WTC11 (cell line): ENCODE data around the gene CDKL2. TPM values are rescaled to one million over a fixed set of nuclear protein-coding genes. Genes with fewer than 3 reads are reported as not detected.

Source experiments
- ATAC-seq: fragments of 200-7000 bp; cut with Tn5 transposase; 2 replicates; pipeline ENCODE4 v1.10.0; 2021; ENCODE audit warnings: mild to moderate bottlenecking, moderate library complexity
- CTCF ChIA-PET: fragments of 300-600 bp; sonication (Branson Sonifier 250); formaldehyde crosslinking; loops from one replicate; lab custom pipeline; 2021; ENCODE audit warnings: antibody characterized with exemption; lab: Charles Lee
- POLR2A ChIA-PET: fragments of 350-600 bp; sonication (Branson Sonifier 250); formaldehyde crosslinking; loops from one replicate; lab custom pipeline; 2021; ENCODE audit warnings: antibody characterized with exemption; lab: Charles Lee
- DNase-seq: peaks from one replicate; pipeline ENCODE4 v3.0.0; 2021; ENCODE audit warnings: low spot score
- H3K27ac Mint-ChIP-seq: 2 replicates; pipeline ENCODE4 v1.8.0; 2021; ENCODE audit warnings: mixed read lengths
- H3K27me3 Mint-ChIP-seq: 2 replicates; pipeline ENCODE4 v1.8.0; 2021; ENCODE audit warnings: low read depth, mild to moderate bottlenecking, moderate library complexity, mixed read lengths
- H3K36me3 Mint-ChIP-seq: 2 replicates; pipeline ENCODE4 v1.8.0; 2021; ENCODE audit warnings: mixed read lengths
- H3K4me1 Mint-ChIP-seq: 2 replicates; pipeline ENCODE4 v1.8.0; 2022; ENCODE audit warnings: mixed read lengths
- H3K4me3 Mint-ChIP-seq: 2 replicates; pipeline ENCODE4 v1.8.0; 2021; ENCODE audit warnings: mild to moderate bottlenecking, moderate library complexity, mixed read lengths
- H3K9me3 Mint-ChIP-seq: 2 replicates; pipeline ENCODE4 v1.8.0; 2021; ENCODE audit warnings: mixed read lengths
- AR ChIP-seq: fragments of 250-450 bp; sonication (Bioruptor Pico); IDR thresholded peaks from 2 replicates; pipeline ENCODE4 v1.9.0; 2021; ENCODE audit warnings: mild to moderate bottlenecking
- CREB1 ChIP-seq: sonication (generic); formaldehyde crosslinking; IDR thresholded peaks from 2 replicates; pipeline ENCODE4 v1.8.0; 2023; ENCODE audit warnings: mild to moderate bottlenecking, missing genetic modification reagents
- CREM ChIP-seq: sonication (generic); formaldehyde crosslinking; IDR thresholded peaks from 2 replicates; pipeline ENCODE4 v1.8.1; 2022; ENCODE audit warnings: mild to moderate bottlenecking, missing genetic modification reagents, moderate library complexity
- ELF4 ChIP-seq: sonication (generic); formaldehyde crosslinking; IDR thresholded peaks from 2 replicates; pipeline ENCODE4 v1.8.1; 2022; ENCODE audit warnings: low read depth, mild to moderate bottlenecking, moderate library complexity, missing genetic modification reagents
- FOXP1 ChIP-seq: sonication (generic); formaldehyde crosslinking; IDR thresholded peaks from 2 replicates; pipeline ENCODE4 v1.8.0; 2022; ENCODE audit warnings: missing genetic modification reagents, mild to moderate bottlenecking, moderate library complexity, borderline replicate concordance
- GTF2I ChIP-seq: fragments of 250-450 bp; sonication (Bioruptor Pico); conservative IDR thresholded peaks from 2 replicates; pipeline ENCODE4 v1.4.0; 2021; ENCODE audit warnings: mild to moderate bottlenecking
- HMGA2 ChIP-seq: fragments of 250-450 bp; sonication (Bioruptor Pico); IDR thresholded peaks from 2 replicates; pipeline ENCODE4 v1.4.0; 2021; ENCODE audit warnings: mild to moderate bottlenecking, moderate library complexity
- IRF2 ChIP-seq: sonication (generic); formaldehyde crosslinking; IDR thresholded peaks from 2 replicates; pipeline ENCODE4 v1.8.0; 2022; ENCODE audit warnings: low read depth, missing genetic modification reagents, borderline replicate concordance
- KAT7 ChIP-seq: sonication (generic); formaldehyde crosslinking; IDR thresholded peaks from 2 replicates; pipeline ENCODE4 v1.8.1; 2023; ENCODE audit warnings: missing genetic modification reagents, mild to moderate bottlenecking, borderline replicate concordance
- MXD4 ChIP-seq: fragments of 250-450 bp; sonication (Bioruptor Pico); IDR thresholded peaks from 2 replicates; pipeline ENCODE4 v1.8.0; 2021; ENCODE audit warnings: mild to moderate bottlenecking, moderate library complexity, borderline replicate concordance
- NFYB ChIP-seq: sonication (generic); formaldehyde crosslinking; conservative IDR thresholded peaks from 2 replicates; pipeline ENCODE4 v1.8.0; 2022; ENCODE audit warnings: low read depth, missing genetic modification reagents
- NR1H2 ChIP-seq: sonication (generic); formaldehyde crosslinking; IDR thresholded peaks from 2 replicates; pipeline ENCODE4 v1.9.0; 2021; ENCODE audit warnings: mild to moderate bottlenecking, moderate library complexity, missing genetic modification reagents
- RORB ChIP-seq: fragments of 250-450 bp; sonication (Bioruptor Pico); IDR thresholded peaks from 2 replicates; pipeline ENCODE4 v1.9.0; 2021; ENCODE audit warnings: mild to moderate bottlenecking
- SMAD4 ChIP-seq: sonication (generic); formaldehyde crosslinking; IDR thresholded peaks from 2 replicates; pipeline ENCODE4 v1.8.0; 2022; ENCODE audit warnings: mild to moderate bottlenecking, missing genetic modification reagents
- ZNF121 ChIP-seq: sonication (generic); formaldehyde crosslinking; IDR thresholded peaks from 2 replicates; pipeline ENCODE4 v1.8.0; 2023; ENCODE audit warnings: missing genetic modification reagents
- ZNF396 ChIP-seq: fragments of 250-450 bp; sonication (Bioruptor Pico); IDR thresholded peaks from 2 replicates; pipeline ENCODE4 v1.8.0; 2021; ENCODE audit warnings: mild to moderate bottlenecking, moderate library complexity, borderline replicate concordance
- ZNF671 ChIP-seq: fragments of 250-450 bp; sonication (Bioruptor Pico); IDR thresholded peaks from 2 replicates; pipeline ENCODE4 v1.8.0; 2021; ENCODE audit warnings: mild to moderate bottlenecking
- total RNA-seq: library from RNA; stranded (reverse); gene quantifications from 3 replicates; pipeline ENCODE4 v1.2.3, GENCODE V29; 2021
- TF ChIP-seq, protein P1 (sequence below): fragments of 250-450 bp; sonication (Bioruptor Pico); IDR thresholded peaks from 2 replicates; pipeline ENCODE4 v1.9.0; 2021; ENCODE audit warnings: moderate library complexity, mild to moderate bottlenecking, inconsistent platforms, borderline replicate concordance
- TF ChIP-seq, protein P2 (sequence below): sonication (generic); formaldehyde crosslinking; conservative IDR thresholded peaks from 2 replicates; pipeline ENCODE4 v1.8.1; 2022; ENCODE audit warnings: mild to moderate bottlenecking, missing genetic modification reagents
- TF ChIP-seq, protein P3 (sequence below): sonication (generic); formaldehyde crosslinking; IDR thresholded peaks from 2 replicates; pipeline ENCODE4 v1.8.0; 2023; ENCODE audit warnings: missing genetic modification reagents, mild to moderate bottlenecking, borderline replicate concordance

CDKL2 gene
- total RNA-seq, 1 experiment from 2014 or later, result 1.7 TPM

GRCh38 chr4:75593393-75593792, 36.9 kb downstream of the CDKL2 start (continued):
- no peak for TF ChIP-seq ELF4 (CRISPR knock-in tag)

GRCh38 chr4:75584067-75584466, 46.3 kb downstream of the CDKL2 start:
- Mint-ChIP-seq H3K4me3 (no peak overlapping the region), H3K36me3 (no peaks in the 10 kb centered on the region), H3K4me1 (no peaks in the 10 kb centered on the region), H3K27ac (no peak overlapping the region), H3K9me3 (peaks cover 39% of the 10 kb centered on the region), H3K27me3 (no peaks in the 10 kb centered on the region)
- TF ChIP-seq HMGA2 (CRISPR knock-in tag), result no peak
- TF ChIP-seq NFYB (CRISPR knock-in tag), result no peak
- no peak for TF ChIP-seq RORB (CRISPR knock-in tag)
- no peak for TF ChIP-seq NR1H2 (CRISPR knock-in tag)
- TF ChIP-seq ZNF671 (CRISPR knock-in tag), result no peak
- TF ChIP-seq IRF2 (CRISPR knock-in tag), result no peak
- no peak for TF ChIP-seq CREM
- TF ChIP-seq, protein P1, sequence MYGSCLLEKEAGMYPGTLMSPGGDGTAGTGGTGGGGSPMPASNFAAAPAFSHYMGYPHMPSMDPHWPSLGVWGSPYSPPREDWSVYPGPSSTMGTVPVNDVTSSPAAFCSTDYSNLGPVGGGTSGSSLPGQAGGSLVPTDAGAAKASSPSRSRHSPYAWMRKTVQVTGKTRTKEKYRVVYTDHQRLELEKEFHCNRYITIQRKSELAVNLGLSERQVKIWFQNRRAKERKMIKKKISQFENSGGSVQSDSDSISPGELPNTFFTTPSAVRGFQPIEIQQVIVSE (CRISPR knock-in tag), result no peak
- TF ChIP-seq CREB1 (CRISPR knock-in tag), result no peak
- ATAC-seq, result no peak
- DNase-seq, result no peak
- ChIA-PET CTCF (interaction anchor here (0.6 kb wide), 1 partner anchor 15 kb away, joined by 3 read pairs; no protein-coding TSS in a partner anchor), POLR2A (no interaction called here)

DNA sequence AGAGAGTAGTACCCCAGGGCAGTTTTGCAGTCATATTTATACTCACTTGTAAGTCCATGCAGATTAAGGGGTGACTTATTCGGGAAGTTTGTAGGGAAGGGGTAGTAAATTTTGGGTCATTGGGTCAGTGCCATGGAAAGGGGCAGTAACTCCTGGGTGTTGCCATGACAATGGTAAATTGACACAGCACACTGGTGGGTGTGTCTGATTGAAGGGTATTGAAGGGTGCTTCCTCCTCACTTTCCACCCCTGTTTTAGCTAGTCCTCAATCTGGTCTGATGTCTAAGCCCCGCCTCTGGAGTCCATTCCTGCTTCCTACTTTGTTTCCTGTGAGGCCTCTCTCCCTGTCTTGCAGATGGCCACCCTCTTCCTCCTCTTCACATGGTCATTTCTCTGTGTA, 62.6 kb downstream of the CDKL2 start:
- ATAC-seq (no peak), DNase-seq (no peak)
- H3K9me3 Mint-ChIP-seq, result peaks cover 20% of the 10 kb centered on the region
- no peak overlapping the region for H3K27ac Mint-ChIP-seq
- CTCF ChIA-PET, result no interaction called here
- TF ChIP-seq MXD4 (CRISPR knock-in tag) (no peak), ZNF396 (no peak), FOXP1 (no peak), GTF2I (no peak), AR (no peak), NFYB (CRISPR knock-in tag) (no peak), KAT7 (CRISPR knock-in tag) (no peak), SMAD4 (no peak), ZNF121 (CRISPR knock-in tag) (no peak)
- TF ChIP-seq, protein P2, sequence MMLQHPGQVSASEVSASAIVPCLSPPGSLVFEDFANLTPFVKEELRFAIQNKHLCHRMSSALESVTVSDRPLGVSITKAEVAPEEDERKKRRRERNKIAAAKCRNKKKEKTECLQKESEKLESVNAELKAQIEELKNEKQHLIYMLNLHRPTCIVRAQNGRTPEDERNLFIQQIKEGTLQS (CRISPR knock-in tag), result no peak
- TF ChIP-seq, protein P3, sequence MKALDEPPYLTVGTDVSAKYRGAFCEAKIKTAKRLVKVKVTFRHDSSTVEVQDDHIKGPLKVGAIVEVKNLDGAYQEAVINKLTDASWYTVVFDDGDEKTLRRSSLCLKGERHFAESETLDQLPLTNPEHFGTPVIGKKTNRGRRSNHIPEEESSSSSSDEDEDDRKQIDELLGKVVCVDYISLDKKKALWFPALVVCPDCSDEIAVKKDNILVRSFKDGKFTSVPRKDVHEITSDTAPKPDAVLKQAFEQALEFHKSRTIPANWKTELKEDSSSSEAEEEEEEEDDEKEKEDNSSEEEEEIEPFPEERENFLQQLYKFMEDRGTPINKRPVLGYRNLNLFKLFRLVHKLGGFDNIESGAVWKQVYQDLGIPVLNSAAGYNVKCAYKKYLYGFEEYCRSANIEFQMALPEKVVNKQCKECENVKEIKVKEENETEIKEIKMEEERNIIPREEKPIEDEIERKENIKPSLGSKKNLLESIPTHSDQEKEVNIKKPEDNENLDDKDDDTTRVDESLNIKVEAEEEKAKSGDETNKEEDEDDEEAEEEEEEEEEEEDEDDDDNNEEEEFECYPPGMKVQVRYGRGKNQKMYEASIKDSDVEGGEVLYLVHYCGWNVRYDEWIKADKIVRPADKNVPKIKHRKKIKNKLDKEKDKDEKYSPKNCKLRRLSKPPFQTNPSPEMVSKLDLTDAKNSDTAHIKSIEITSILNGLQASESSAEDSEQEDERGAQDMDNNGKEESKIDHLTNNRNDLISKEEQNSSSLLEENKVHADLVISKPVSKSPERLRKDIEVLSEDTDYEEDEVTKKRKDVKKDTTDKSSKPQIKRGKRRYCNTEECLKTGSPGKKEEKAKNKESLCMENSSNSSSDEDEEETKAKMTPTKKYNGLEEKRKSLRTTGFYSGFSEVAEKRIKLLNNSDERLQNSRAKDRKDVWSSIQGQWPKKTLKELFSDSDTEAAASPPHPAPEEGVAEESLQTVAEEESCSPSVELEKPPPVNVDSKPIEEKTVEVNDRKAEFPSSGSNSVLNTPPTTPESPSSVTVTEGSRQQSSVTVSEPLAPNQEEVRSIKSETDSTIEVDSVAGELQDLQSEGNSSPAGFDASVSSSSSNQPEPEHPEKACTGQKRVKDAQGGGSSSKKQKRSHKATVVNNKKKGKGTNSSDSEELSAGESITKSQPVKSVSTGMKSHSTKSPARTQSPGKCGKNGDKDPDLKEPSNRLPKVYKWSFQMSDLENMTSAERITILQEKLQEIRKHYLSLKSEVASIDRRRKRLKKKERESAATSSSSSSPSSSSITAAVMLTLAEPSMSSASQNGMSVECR (CRISPR knock-in tag), result no peak
- peaks cover 26% of the 10 kb centered on the region for H3K27me3 Mint-ChIP-seq
- H3K4me1 Mint-ChIP-seq, result peaks cover 7% of the 10 kb centered on the region
- peaks cover 17% of the 10 kb centered on the region for H3K36me3 Mint-ChIP-seq
- POLR2A ChIA-PET, result no interaction called here
- no peak overlapping the region for H3K4me3 Mint-ChIP-seq
